ENCODE results near the gene LCN12.

Gene LCN12

DNA sequence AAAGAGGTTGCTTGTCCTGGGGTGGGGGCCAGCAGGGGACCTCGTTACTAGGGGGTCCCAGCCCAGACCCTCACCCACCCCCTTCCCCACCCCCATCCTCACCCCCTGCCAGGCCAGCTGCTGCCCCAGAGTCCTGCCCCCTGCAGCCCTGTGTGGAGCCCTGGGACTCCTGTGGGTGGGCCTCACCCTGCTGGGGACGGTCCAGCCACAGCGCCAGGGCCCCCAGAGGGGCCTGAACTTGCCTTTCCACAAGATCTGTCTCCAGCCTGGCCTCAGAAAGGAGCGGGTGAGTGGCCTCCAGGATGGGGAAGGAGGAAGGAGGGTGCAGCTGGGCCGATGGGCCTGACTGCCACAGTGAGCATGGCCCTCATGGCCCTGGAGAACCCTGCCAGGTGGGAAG lies 17.7 kb downstream of the LCN12 start:
- H3K4me3 ChIP-seq (ENCODE audit: low read length in 2 of 2) = no peak overlapping the region
- peaks cover 2% of the 10 kb centered on the region for H3K4me1 ChIP-seq (ENCODE audit: control insufficient read depth, insufficient read depth, low read length)
- peaks cover 0 to 3% of the 10 kb centered on the region in 2 donors for H3K27me3 ChIP-seq (ENCODE audit: control insufficient read depth in 1 of 2, insufficient read depth in 2 of 2, low read length in 2 of 2)
- no peaks in the 10 kb centered on the region for H3K36me3 ChIP-seq (ENCODE audit: control insufficient read depth in 2 of 2, insufficient read depth in 2 of 2, low read length in 2 of 2)
- no peak overlapping the region for H3K27ac ChIP-seq (ENCODE audit: low read length)
- H3K9me3 ChIP-seq (ENCODE audit: control insufficient read depth in 2 of 2, low read length in 2 of 2) = no peaks in the 10 kb centered on the region
- H3K9ac ChIP-seq (ENCODE audit: low read length in 2 of 2) = no peak overlapping the region

DNA sequence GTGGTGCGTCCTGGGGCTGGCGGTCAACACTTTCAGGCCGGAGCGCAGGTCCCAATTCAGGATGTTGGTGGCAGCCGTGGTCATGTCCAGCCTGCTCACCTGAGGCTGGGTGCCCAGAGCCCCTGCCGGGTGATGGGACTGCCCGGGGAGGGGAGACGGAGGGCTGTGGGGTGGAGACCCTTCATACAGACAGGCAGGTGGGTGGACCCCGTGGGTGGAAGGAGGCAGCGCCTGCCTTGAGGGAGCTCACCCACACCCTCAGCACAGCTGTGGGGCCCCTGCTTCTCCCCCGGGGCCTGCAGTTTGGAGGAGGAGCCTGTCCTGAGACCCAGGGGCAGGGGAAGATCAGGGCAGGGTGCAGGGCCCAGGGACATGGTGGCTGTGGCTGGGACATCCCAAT lies 18.3 kb downstream of the LCN12 start:
- H3K36me3 ChIP-seq (ENCODE audit: control insufficient read depth in 2 of 2, insufficient read depth in 2 of 2, low read length in 2 of 2) = no peaks in the 10 kb centered on the region
- H3K9ac ChIP-seq (ENCODE audit: low read length in 2 of 2) = no peak overlapping the region
- no peaks in the 10 kb centered on the region for H3K9me3 ChIP-seq (ENCODE audit: control insufficient read depth in 2 of 2, low read length in 2 of 2)
- H3K27ac ChIP-seq (ENCODE audit: low read length) = no peak overlapping the region
- H3K27me3 ChIP-seq (ENCODE audit: control insufficient read depth in 1 of 2, insufficient read depth in 2 of 2, low read length in 2 of 2) = peaks cover 0 to 3% of the 10 kb centered on the region in 2 donors
- no peak overlapping the region for H3K4me3 ChIP-seq (ENCODE audit: low read length in 2 of 2)
- H3K4me1 ChIP-seq (ENCODE audit: control insufficient read depth, insufficient read depth, low read length) = peaks cover 7% of the 10 kb centered on the region

DNA sequence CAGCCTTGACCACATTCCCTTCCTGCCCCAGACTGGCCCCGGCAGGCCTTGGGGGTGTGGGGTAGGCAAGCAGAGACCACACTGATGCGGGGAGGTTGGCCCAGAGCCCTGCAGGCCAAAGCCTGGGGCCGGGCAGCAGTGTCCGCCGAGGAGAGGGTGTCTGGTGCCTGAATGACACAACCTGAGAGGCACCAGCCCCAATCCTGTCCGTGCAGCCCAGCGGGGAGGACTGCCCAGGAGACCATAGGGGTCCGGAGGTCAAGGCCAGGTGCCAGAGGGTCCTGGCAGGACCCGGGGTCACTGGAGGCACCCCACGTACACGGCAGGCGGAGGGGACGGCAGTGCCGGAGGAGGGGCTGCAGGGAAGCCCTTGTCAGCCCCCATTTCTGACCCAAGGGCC lies 19.7 kb downstream of the LCN12 start:
- Histone ChIP-seq H3K4me1 (ENCODE audit: control insufficient read depth, insufficient read depth, low read length) (peaks cover 7% of the 10 kb centered on the region), H3K27me3 (ENCODE audit: control insufficient read depth in 1 of 2, insufficient read depth in 2 of 2, low read length in 2 of 2) (no peaks in the 10 kb centered on the region)

DNA sequence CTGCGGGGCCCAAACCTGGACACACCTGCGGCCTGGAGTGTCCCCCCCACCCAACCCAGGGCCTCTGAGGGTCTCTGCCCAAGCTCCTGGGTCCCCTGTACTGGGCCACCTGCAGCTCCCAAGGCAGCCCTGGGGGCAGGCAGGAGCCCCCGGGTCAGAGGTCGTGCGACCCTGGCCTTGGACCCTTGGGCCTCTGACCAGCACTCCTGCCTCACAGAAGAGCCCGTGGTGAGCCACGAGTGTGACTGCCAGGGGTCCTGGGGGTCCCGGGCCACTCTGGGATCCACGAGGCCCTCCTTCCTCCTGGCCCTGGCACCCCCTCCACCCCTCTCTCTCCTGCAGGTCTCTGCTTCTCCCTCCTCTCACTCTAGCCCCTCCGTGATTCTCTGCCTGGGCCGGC lies 20.3 kb downstream of the LCN12 start:
- no peaks in the 10 kb centered on the region for H3K36me3 ChIP-seq (ENCODE audit: control insufficient read depth in 2 of 2, insufficient read depth in 2 of 2, low read length in 2 of 2)
- H3K9ac ChIP-seq (ENCODE audit: low read length in 2 of 2) = no peak overlapping the region
- no peak overlapping the region for H3K27ac ChIP-seq (ENCODE audit: low read length)
- no peaks in the 10 kb centered on the region for H3K27me3 ChIP-seq (ENCODE audit: control insufficient read depth in 1 of 2, insufficient read depth in 2 of 2, low read length in 2 of 2)
- peaks cover 12% of the 10 kb centered on the region for H3K4me1 ChIP-seq (ENCODE audit: control insufficient read depth, insufficient read depth, low read length)
- H3K9me3 ChIP-seq (ENCODE audit: control insufficient read depth in 2 of 2, low read length in 2 of 2) = no peaks in the 10 kb centered on the region
- H3K4me3 ChIP-seq (ENCODE audit: low read length in 2 of 2) = no peak overlapping the region

More for the DNA sequence above, 19.7 kb downstream of the LCN12 start:
- no peaks in the 10 kb centered on the region for H3K36me3 ChIP-seq (ENCODE audit: control insufficient read depth in 2 of 2, insufficient read depth in 2 of 2, low read length in 2 of 2)
- H3K4me3 ChIP-seq (ENCODE audit: low read length in 2 of 2) = no peak overlapping the region
- H3K9ac ChIP-seq (ENCODE audit: low read length in 2 of 2) = no peak overlapping the region
- H3K27ac ChIP-seq (ENCODE audit: low read length) = no peak overlapping the region
- H3K9me3 ChIP-seq (ENCODE audit: control insufficient read depth in 2 of 2, low read length in 2 of 2) = no peaks in the 10 kb centered on the region

DNA sequence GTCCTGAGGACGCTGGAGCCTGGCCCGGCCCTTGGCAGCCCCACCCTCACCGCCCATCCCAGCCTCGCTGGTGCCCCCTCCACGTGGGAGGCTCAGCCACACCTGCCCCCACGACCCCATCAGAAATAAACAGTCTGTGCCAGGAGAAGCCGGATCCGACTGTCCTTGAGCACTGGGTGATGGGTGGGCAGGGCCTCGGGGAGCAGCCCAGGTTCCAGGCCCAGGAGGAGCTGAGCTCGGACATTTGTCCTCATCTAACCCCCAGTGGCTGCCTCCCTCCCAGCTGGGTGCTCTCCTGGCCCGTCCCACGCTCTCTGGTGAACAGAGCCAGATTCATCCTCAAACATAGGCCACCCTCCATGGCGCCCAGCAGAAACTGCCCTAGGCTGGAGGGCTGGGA lies 20.7 kb downstream of the LCN12 start:
- Histone ChIP-seq H3K4me3 (ENCODE audit: low read length in 2 of 2) (no peak overlapping the region), H3K27ac (ENCODE audit: low read length) (no peak overlapping the region), H3K27me3 (ENCODE audit: control insufficient read depth in 1 of 2, insufficient read depth in 2 of 2, low read length in 2 of 2) (peaks cover 2 to 3% of the 10 kb centered on the region in 2 donors), H3K4me1 (ENCODE audit: control insufficient read depth, insufficient read depth, low read length) (peaks cover 16% of the 10 kb centered on the region), H3K9ac (ENCODE audit: low read length in 2 of 2) (no peak overlapping the region), H3K36me3 (ENCODE audit: control insufficient read depth in 2 of 2, insufficient read depth in 2 of 2, low read length in 2 of 2) (no peaks in the 10 kb centered on the region), H3K9me3 (ENCODE audit: control insufficient read depth in 2 of 2, low read length in 2 of 2) (no peaks in the 10 kb centered on the region)

DNA sequence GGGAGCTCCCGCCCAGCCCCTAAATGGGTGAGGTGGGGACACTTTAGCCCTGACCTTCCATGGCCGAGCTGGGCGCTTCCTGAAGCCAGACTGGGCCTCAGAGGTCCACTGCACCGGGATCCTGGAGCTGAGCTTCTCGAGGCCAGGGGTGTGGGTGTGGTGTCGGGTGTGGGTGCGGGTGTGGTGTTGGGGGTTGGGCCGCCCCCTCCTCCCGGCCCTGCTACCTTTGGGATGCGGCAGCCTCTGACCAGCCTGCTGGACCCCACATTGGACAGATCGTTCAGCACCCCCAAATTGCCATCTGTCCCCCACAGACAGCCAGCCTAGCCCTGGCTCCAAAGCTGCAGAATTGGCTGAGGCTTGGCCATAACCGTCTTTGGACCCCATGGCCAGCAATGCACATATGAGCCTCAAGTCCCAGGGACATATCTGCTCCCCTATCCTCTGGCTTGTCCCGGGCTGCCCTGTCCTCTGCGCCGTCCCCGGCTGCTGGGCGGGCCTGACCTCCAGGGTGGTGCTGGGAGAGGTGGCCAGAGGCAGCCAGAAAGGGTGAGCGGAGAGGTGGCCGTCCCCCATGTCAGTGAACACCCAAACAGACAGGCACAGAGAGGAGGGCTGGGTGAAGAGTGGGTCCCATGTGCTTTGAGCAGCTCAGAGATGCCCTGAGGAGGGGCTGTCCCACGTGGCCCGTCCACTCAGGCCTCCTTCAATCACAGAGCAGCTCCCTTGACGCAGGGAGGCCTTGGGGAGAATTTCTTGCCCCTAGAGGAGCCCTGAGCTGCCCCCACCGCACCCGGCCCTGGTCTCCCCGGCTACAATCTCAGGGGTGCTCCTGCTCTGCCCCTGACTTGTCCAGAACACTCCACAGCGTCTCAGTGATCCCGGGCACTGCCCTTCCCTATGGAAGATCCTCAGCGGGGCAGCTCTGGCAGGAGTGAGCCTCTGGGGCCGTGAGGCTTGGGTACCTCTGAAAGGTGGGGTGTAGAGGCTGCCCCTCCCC lies 21.8 kb downstream of the LCN12 start:
- H3K4me3 ChIP-seq (ENCODE audit: low read length in 2 of 2) = no peak overlapping the region
- H3K9ac ChIP-seq (ENCODE audit: low read length in 2 of 2) = no peak overlapping the region
- no peaks in the 10 kb centered on the region for H3K36me3 ChIP-seq (ENCODE audit: control insufficient read depth in 2 of 2, insufficient read depth in 2 of 2, low read length in 2 of 2)
- H3K27me3 ChIP-seq (ENCODE audit: control insufficient read depth in 1 of 2, insufficient read depth in 2 of 2, low read length in 2 of 2) = peaks cover 2 to 7% of the 10 kb centered on the region in 2 donors
- peaks cover 19% of the 10 kb centered on the region for H3K4me1 ChIP-seq (ENCODE audit: control insufficient read depth, insufficient read depth, low read length)
- H3K27ac ChIP-seq (ENCODE audit: low read length) = no peak overlapping the region
- H3K9me3 ChIP-seq (ENCODE audit: control insufficient read depth in 2 of 2, low read length in 2 of 2) = no peaks in the 10 kb centered on the region

DNA sequence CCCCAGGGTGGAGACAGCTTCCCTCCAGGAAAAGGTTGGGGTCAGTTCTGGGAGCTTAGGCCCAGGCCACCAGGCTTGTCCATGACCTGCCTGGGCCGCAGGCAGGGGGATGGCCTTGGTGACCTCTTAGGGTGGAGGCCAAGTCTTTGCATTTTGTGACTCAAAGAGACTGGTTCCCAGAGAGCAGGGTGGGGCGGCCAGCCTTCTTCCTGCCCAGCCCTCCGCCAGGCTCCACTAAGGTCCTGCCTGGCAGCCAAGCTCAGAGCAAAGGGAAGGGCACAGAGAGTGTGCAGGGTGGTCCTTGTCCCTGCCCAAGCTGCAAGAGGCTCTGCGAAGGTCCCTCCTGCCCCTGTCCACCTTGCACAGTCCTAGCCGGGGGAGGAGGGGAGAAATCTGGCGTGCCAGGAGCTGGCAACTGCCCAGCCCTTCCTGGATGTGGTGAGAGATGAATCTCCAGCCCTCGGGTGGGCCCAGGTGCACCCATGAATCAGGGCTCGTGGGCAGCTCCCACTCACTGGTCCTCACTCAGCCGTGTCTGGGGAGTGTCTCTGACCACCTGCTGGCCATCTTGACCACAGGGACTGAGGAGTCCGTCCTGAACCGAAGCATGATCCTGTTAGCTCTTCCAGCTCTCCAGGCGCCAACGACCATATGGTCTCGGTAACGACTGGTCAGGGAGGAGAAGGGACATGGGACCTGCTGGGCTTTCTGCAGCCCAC lies 22.9 kb downstream of the LCN12 start:
- no peak overlapping the region for H3K9ac ChIP-seq (ENCODE audit: low read length in 2 of 2)
- H3K4me1 ChIP-seq (ENCODE audit: control insufficient read depth, insufficient read depth, low read length) = peaks cover 19% of the 10 kb centered on the region

DNA sequence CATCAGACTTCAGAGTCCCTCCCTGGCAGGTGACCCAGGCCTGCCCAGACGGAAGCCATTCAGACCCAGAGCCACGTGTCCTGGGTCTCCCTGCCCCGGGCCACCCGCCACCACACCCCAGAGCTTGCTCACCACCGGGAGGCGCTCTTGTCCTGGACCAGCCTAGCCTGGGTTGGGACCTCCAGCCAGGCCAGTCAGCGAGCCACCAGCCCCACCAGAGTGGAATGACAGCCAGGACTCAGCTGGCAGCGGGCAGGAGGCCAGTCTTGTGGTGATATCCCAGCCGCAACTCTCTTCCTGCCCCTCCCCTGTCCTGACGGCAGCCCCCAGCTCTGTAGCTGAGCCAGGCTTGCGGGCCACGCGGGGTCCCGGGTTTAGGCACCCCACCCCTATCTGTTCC lies 23.6 kb downstream of the LCN12 start:
- Histone ChIP-seq H3K36me3 (ENCODE audit: control insufficient read depth in 2 of 2, insufficient read depth in 2 of 2, low read length in 2 of 2) (no peaks in the 10 kb centered on the region), H3K9ac (ENCODE audit: low read length in 2 of 2) (no peak overlapping the region), H3K4me3 (ENCODE audit: low read length in 2 of 2) (no peak overlapping the region), H3K4me1 (ENCODE audit: control insufficient read depth, insufficient read depth, low read length) (peaks cover 19% of the 10 kb centered on the region), H3K27me3 (ENCODE audit: control insufficient read depth in 1 of 2, insufficient read depth in 2 of 2, low read length in 2 of 2) (peaks cover 5 to 7% of the 10 kb centered on the region in 2 donors), H3K9me3 (ENCODE audit: control insufficient read depth in 2 of 2, low read length in 2 of 2) (no peaks in the 10 kb centered on the region), H3K27ac (ENCODE audit: low read length) (no peak overlapping the region)

More for the DNA sequence above, 22.9 kb downstream of the LCN12 start:
- Histone ChIP-seq H3K4me3 (ENCODE audit: low read length in 2 of 2) (no peak overlapping the region), H3K36me3 (ENCODE audit: control insufficient read depth in 2 of 2, insufficient read depth in 2 of 2, low read length in 2 of 2) (no peaks in the 10 kb centered on the region), H3K9me3 (ENCODE audit: control insufficient read depth in 2 of 2, low read length in 2 of 2) (no peaks in the 10 kb centered on the region), H3K27ac (ENCODE audit: low read length) (no peak overlapping the region), H3K27me3 (ENCODE audit: control insufficient read depth in 1 of 2, insufficient read depth in 2 of 2, low read length in 2 of 2) (peaks cover 2 to 7% of the 10 kb centered on the region in 2 donors)

DNA sequence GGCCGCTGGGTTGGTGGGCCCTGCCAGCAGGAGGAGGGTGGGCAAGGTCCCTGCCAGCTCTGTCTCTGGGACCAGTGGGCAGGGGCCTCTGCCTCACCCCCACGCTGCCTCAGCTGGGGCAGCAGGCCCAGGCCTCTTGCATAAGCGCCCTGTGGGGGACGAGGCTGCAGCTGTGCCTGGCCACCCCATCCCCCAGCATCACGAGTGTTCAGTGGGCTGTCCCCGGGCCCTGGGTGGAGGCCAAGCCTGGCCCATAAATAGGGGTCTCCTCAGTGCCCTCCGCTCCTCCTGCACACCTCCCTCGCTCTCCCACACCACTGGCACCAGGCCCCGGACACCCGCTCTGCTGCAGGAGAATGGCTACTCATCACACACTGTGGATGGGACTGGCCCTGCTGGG lies 25.1 kb downstream of the LCN12 start, which contains the start of gene PTGDS:
Gene PTGDS, plus strand, starts transcription at position 282 of the 400 bp plus-strand sequence. Its CDS starts 75 bp downstream, at position 357.
- H3K27me3 ChIP-seq (ENCODE audit: control insufficient read depth in 1 of 2, insufficient read depth in 2 of 2, low read length in 2 of 2) = peaks cover 5 to 7% of the 10 kb centered on the region in 2 donors
- peak within 1 kb of the TSS; percentile 25 to 66 for H3K4me3 ChIP-seq (ENCODE audit: low read length in 2 of 2)
- H3K27ac ChIP-seq (ENCODE audit: low read length) = no peak within 1 kb of the TSS
- no peaks in the 10 kb centered on the region for H3K9me3 ChIP-seq (ENCODE audit: control insufficient read depth in 2 of 2, low read length in 2 of 2)
- no peak within 1 kb of the TSS for H3K9ac ChIP-seq (ENCODE audit: low read length in 2 of 2)
- H3K4me1 ChIP-seq (ENCODE audit: control insufficient read depth, insufficient read depth, low read length) = peaks cover 19% of the 10 kb centered on the region
- no peaks in the 10 kb centered on the region for H3K36me3 ChIP-seq (ENCODE audit: control insufficient read depth in 2 of 2, insufficient read depth in 2 of 2, low read length in 2 of 2)

DNA sequence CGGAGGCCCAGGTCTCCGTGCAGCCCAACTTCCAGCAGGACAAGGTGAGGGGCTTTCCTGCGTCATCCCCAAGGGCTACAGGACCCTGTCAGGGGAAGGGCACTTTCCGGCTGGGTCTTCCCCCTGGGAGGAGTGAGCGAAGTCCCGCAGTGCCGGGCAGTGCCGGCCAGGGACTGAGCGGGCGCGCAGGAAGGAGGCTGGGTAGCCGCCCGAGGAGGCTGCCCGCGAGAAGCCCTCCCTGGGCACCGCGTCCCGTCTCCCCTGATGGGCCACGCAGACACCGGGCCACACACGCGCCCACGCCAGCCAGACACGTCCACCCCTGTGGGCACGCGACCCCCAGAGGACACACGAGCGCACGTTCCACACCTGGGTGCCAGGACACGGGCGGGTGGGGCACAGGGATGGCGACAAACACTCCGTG lies 25.6 kb downstream of the LCN12 start:
- H3K4me3 ChIP-seq (ENCODE audit: low read length in 2 of 2) = peak overlapping the region; percentile 25 to 66
- no peak overlapping the region for H3K9ac ChIP-seq (ENCODE audit: low read length in 2 of 2)
- H3K36me3 ChIP-seq (ENCODE audit: control insufficient read depth in 2 of 2, insufficient read depth in 2 of 2, low read length in 2 of 2) = no peaks in the 10 kb centered on the region
- peaks cover 19% of the 10 kb centered on the region for H3K4me1 ChIP-seq (ENCODE audit: control insufficient read depth, insufficient read depth, low read length)
- H3K27me3 ChIP-seq (ENCODE audit: control insufficient read depth in 1 of 2, insufficient read depth in 2 of 2, low read length in 2 of 2) = peaks cover 5 to 7% of the 10 kb centered on the region in 2 donors
- H3K9me3 ChIP-seq (ENCODE audit: control insufficient read depth in 2 of 2, low read length in 2 of 2) = no peaks in the 10 kb centered on the region
- H3K27ac ChIP-seq (ENCODE audit: low read length) = no peak overlapping the region

Measured in stomach smooth muscle (tissue), 2 donors.